22Rv1 (cell line): ENCODE results near the gene ICA1.

Experiments used
- CTCF ChIP-seq: fragments of 450-650 bp; IDR thresholded peaks from 2 replicates; pipeline ENCODE4 v1.5.1; 2017; ENCODE audit warnings: mild to moderate bottlenecking
- ZFX ChIP-seq: fragments of 450-650 bp; IDR thresholded peaks from 2 replicates; pipeline ENCODE4 v1.6.1; 2017; ENCODE audit warnings: antibody characterized with exemption, borderline replicate concordance

GRCh38 chr7:8305625-8306388 lies 43.8 kb upstream of the ICA1 start:
- no peak for TF ChIP-seq CTCF
- no peak for TF ChIP-seq ZFX
